ENCODE measurements around the gene KLHL14.

DNA sequence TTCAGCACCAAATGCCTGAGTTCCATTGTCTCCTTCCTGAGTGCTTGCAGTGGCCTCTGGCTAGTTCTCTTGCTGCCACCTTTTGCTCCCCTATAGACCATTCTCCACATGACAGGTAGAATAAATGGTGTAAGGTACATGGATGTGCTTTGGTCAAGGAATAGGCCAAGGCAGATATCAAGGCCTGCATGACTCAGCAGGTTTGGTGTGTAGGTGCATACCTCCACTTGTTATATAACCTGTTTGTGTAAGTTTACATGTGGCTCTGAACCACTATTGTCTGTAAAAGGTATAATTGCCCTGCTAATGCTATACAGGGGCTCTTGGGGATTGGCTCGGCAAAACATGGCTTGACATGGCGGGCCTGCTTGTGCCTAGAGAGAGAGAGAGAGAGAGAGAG lies 143.5 kb downstream of the KLHL14 start:
- TF ChIP-seq POLR2A (IDR thresholded peaks at IDR 0.05; ENCODE audit: low read depth, low read length) (no peak), TAF1 (IDR thresholded peaks at IDR 0.05; ENCODE audit: borderline replicate concordance, low read depth, low read length) (no peak)

Data from GM12892 (cell line).